HG03565 (cell line): Measurements from ENCODE around the gene CAPG.

Experiments
- ATAC-seq: cut with Tn5 transposase; IDR thresholded peaks from one replicate; pipeline ENCODE4 v1.9.1; 2021; ENCODE audit warnings: mild to moderate bottlenecking, moderate library complexity; ENCODE audit not compliant: unreplicated experiment

The CAPG gene

DNA sequence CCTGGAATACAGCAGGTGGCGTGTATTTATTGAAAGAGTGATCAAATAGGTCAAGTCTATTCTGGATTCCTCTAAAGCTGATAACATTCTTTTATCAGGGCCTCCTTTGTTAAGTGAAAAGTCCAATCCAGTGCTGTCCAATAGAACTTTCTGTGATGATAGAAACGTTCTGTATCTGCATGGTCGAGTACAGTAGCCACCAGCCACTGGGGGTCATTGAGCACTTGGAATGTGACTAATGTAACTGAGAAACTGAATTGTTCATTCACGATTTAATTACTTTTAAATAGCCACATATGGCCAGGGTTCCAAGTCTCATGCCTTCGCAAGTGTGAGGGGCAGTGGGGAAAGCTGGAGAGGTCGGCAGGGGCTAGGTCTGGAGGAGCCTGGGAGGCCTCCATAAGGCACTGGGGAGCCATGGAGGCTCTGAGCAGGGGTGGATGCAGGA, 28.9 kb upstream of the CAPG start:
- no peak for ATAC-seq

DNA sequence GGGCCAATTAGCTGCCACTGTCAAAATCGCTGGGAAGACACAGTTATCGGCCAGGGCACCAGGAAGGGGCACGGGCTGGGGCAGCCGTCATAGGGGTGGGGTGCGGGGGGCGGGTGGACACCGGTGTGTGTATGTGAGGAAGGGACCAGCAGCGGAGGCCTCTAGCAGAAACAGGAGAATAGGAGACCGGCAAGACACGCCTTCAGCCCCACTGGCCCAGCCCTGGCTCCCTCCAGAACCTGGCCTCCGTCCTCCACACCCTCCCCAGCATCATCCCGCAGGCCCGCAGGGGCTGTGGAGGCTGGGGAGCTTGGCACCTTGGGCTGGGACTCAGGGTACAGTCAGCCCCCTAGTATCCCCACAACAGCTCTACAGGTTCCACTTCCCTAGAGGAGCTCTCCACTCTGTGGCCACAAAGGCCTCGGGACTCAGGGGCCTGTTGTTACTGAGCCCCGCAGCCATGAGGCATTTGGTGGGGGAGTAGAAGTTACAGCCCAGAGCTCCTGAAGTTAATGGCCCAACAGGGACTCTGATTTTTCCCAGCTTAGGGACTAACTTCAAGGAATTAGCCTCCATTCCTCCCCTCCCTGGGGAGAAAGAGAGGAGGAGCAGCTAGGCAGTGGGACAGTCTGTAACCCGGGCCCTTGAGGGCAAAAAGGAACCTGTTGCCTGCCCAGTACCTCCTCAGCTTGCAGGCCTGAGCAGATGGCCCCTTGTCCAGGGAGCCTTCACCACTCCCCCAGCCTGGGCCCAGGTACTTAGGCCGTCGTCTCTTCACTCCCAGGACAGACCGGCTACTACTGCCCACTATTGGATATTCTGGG, 28.2 kb upstream of the CAPG start:
- ATAC-seq: no peak

DNA sequence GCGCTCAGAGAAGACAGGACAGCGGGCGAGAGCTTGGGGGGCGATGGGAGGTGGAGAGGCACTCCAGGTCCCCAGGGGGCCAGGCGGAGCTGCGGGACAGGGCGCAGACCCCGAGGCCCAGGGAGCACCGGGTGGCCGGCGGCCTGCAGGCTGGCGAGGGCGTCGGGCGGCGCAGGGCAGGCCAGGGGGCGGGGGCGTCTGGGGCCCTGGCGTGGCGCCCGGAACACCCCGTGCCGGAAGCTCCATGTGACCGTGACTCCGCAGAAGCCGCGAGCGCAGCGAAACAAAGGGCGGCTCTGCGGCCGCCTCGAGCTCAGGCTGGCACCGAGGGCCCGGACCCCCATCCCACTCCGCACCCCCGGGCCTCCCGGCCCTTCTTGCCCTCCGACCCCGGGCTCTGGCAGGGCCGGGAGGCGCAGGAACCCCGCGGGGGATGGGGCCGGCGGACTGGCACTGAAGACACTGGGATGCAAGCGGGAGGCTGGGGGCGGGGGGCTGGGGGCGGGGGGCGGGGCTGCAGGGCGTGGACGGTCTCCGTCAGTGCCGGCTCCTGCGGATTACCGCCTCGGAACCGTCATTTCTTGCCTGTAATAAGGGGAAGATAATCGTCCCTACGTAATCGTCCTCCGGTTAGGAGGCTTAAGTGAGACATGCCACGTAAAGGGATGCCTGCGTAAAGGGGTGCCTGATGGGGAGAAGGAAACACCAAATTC, 27.5 kb upstream of the CAPG start:
- peak; percentile 66 for ATAC-seq

DNA sequence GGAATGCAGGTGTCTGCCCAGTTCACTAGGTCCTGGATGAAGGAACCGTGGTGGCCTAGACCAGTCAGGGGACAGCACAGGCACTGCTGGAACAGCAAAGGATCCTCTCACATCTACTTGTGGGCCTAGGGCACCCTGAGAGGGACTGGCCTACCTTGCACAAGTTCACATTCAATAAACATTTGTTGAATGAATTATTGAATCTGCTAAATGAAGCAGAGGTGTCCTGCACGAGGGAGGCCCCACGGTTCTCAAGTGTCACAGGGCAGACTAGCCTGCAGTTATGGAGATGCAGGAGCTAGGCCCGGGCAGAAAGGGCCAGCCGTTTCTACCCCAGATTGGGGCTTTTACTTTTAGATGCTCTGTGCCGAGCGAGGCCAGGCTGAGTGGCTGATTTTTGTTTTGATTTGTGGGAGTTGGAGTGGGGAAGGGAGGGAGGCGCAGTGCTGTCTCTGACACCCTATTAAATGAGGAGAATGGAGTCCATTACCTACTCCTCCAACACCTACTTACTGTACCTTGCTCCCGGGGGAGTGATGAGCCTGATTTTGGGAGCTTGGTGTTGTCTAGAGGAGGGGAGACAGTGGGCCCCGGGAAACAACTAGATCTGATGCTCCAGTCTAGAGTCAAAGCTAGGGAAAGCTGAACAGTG, 26.8 kb upstream of the CAPG start:
- no peak for ATAC-seq

DNA sequence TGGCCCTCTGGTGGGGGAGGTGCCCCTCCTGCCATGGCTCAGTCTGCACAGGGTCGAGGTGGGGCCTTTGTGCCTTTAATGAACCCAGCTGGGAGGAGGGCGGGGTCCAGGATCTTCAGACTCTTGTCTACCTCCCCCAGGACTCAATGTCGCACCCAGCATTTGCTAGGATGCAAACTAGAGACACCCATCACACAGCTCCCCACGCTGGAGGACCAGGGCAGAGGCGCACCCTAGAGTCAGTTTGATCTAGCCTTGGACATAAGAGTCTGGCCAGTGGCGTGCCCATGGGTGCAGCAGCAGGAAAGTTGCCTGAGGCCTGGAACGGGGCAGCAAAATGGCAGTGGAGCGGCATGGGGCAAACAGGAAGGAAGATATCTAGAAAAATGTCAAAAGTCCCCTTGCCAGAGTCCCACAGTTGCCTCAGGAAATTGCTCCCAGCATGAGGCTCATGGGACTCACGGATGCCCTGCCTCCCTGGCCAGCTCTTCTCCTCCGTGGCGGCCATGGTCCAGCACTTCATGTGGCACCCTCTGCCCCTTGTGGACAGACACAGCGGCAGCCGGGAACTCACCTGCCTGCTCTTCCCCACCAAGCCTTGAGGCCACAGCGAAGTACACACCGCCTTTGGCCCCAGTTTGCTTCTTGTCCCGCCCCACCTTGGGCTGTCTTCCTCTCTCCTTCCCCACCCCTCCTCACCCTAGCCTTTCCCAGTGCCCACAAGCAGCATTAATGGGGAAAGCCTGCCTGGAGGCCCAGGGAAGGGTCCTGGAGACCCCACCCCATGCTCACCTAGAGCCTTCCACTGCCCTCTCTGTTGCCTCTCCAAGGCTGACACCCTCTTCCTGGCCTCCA, 26.0 kb upstream of the CAPG start:
- ATAC-seq: no peak

DNA sequence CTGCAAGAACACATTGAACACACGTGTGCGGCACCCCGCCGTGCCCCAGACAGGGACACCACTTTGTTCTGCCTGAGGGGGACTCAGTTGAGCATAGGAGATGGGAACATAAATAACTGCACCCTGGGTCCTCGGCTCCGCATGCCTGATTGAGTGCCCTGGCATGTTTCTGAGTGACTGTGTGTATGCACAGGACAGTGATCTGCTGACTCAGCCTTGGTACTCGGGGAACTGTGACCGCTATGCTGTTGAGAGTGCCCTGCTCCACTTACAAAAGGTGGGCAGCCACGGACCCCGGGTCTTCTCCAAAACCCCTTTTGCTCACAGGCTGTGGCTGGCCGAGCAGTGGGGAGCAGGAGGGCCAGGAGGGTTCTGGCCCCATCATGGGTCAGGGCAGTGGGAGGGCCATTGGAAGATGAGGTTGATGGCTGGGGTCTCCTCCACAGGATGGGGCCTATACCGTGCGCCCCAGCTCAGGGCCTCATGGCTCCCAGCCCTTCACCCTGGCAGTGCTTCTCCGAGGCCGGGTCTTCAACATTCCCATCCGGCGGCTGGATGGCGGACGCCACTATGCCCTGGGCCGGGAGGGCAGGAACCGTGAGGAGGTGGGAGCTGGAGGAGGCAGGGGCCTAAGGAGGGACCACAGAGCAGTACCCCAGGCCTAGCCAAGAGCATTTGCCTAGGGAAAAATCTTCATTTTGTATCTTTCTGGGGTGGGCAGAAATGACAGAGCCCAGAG, 25.2 kb upstream of the CAPG start:
- no peak for ATAC-seq

DNA sequence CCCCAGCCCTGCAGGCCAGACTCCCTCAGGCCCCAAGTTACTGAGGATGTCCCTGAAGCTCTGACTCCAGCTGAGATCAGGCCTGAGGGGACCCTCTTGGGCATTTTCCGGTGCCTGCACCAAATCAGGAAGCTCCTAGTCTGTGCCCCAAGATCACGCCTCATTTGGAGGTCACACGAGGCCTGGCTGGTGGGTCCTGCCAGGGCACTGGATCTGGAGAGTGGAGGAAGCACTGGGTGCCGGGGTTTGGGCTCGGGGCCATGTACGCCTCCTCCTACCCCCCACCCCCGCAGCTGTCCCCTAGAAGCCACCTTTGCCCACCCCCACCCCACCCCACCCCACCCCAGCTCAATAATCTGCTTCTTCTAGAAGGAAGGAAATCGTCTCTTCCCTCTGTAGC, 24.5 kb upstream of the CAPG start:
- no peak for ATAC-seq

DNA sequence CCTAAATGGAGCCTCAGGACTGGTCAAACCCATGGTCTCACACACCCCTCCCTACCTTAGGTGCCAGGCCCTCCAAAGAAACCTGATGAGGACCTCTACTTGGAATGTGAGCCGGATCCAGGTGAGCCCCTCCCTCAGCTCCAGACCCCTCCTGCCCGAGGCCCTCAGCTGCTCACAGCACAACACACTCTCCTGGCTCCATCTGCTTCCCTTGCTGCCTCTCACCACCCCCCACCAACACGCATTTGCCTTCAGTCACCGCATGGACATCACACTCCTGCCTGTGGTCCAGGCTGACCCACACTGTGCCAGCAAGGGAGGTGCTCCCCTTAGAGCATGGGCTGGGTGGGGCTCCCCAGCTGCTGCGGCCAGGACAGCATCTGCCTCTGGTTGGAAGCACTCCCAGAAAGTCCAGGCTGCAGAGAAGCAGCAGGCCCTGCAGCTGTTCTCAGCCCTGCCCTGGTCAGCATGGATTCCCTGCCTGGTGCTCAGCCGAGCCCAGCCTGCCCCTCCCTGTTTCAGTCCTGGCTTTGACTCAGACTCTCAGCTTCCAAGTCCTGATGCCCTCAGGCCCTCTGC, 23.4 kb upstream of the CAPG start:
- no peak for ATAC-seq

DNA sequence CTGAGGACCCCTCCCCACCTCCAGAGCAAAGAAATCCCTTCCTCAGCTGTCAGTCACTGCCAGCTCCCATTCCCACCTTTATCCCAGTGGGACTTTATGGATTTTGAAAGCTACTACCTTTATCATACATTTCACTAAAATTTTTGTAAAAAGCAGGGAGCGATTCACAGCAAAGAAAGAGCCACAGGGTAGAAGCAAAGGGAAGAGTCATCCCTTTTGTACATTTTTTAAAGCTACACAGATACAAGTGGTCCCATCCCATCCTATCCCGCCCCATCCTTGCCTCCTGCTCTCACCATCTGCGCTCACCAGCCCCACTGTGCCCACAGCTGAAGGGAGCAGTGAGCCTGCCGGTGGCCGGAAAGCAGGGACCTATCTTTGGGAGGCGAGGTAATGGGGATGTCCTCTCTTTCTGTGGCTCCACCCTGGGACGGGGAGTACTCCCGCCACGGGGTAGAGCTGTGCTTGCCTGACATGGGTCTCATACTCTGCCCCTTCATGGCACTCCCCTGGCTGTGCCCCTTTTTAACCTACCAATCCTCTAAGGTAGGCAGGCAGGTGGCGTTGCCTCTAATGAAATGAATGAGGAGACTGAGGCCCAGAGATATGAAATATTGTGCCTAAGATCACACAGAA, 21.5 kb upstream of the CAPG start:
- ATAC-seq: no peak

DNA sequence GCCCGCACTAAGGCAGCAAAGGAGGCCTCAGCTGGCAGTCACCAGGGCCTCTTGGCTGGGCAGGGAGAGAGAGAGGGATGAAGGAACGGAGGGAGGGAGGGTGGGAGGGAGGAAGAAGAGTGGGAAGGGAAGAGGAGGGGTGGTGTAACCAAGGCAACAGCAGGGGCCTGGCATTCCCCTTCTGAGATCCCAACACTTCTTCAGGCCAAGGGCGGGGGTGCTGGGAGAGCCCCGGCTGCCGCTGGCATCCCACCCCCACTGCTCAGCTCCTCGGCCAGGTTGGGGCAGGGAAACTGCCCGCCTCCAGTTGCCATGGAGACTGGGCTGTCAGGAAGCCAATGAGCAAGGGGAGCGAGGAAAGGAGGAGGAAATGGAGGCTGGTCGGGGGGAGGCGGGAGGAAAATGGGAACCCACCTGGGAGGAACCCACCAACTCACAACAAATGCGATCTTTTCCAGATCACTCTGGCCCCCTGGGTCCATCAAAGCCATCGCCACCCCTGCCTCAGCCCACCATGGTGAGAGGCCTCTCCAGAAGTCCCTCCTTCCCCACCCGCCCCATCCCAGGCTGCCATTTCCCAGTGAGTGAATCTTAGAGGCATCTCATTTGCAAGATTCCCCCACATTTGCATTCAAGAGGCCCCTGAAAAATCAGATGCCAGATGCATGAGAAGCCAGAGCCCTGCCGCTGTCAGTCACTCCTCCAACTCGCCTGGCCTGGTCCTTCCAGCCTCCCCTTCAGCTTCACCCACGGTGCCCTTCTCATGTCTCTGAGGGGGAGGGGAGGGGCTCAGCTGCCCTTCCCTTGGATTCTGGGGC, 20.8 kb upstream of the CAPG start:
- ATAC-seq: no peak

DNA sequence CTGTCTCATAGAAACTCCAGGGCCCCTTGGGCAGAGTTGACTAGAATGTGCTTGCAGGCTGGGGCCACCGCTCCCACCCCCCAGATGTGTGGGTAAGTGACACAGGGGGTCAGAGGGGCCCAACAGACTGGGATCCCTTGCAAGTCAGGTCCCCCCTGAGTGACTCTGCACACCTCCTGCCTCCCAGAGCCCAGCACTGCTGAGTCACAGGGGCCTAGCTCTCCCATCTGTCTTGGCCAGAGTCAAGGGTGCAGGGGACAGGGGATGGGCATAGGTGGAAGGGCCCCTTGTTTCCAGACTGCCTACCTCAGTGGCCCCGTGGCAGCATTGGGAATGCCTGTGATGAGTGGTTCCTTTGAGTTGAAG, 19.7 kb upstream of the CAPG start:
- ATAC-seq: no peak

DNA sequence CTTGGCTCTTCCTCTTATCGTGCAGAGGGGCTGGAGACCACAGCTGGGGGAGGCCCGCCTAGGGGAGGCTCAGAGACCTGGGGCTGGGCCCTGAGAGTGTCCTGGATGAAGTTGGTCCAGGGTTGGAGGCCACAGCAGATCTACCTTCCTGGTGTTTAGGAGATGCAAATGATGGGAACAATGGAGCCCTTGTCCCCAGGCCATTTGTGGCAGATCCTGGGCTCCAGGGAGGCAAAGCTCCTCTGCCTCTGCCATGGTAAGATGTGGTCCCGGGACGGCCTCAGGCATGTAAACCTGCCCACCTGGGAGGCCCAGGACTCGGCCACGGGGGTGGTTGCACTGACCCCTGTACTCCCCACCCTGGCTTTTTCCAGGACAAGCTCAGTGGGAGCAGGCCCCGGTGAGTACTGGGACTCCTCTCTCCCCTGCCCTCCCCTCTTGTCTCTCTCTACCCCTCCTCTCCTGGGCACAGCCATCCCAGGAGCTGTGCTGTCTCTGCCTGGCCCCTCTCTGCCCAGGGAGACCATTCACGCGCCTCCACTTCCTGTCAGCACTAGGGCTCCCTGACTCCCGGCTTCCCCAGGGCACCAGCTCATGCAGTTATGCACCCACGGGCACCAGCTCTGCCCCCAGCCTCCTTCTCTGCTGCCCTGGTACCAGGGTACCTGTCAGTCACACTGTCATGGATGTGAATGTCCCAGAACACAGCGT, 19.2 kb upstream of the CAPG start:
- ATAC-seq: no peak

DNA sequence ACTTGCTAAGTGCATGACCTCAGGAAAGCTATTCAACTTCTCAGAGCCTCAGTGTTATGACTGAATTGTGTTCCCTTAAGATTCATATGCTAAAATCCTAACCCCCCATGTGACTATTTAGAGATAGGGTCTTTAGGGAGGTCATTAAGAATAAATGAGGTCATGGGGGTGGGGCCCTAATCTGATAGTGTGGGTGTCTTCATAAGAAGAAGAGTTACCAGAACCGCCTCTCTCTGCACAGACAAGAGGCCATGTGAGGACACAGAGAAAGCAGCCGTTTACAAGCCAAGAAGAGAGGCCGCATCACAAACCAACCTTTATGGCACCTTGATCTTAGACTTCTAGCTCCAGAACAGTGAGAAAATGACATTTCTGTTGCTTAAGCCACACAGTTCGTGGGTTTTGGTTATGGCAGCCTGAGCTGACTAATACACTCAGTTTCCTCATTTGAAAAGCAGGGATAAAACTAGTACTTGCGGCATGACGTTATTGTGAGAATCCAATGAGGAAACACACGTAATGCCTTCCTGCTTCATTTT, 18.2 kb upstream of the CAPG start:
- no peak for ATAC-seq

DNA sequence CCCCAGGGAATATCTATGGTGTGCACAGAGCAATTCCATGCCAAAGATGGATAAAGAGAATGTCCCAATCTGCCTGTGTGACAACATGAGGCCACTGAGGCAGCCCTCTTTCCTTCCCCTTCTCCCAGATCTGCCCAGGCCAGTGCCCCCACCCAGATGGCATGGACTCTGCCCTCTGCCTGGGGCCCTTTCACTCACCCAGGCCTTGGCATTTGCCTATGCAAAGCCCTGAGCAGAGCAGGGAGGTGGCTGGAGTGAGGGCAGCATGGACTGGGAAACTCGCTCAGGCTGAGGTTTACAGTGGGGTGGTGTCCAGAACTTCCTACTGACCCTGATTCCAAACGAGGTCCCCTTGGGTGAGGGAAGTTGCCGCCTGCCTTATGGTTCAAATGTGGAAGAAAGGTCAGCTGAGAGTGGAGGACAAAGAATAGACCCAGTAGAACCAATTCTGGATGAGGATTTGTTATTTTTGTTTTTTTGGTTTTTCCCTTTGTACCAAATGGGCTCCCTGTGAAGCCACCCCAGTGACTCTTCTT, 17.2 kb upstream of the CAPG start:
- ATAC-seq: no peak

DNA sequence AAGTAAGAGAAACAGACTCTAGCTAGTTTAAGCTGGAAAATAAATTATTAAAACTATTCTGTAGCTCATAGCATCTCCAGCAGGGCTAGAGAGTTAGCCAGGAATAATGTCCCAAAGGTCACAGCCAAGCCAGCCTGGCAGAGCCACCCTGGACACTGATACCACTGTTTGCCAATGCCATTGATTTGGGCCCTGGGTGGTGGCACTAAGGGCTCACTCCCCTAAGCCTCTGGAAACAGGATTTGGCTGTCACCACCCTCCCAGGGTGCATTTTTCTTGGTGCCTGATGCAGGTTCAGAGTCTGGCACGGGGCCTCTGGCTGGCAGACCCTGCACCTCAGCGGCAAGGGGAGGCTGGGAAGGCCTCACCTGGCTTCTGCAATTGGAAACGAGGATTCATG, 15.4 kb upstream of the CAPG start:
- no peak for ATAC-seq

DNA sequence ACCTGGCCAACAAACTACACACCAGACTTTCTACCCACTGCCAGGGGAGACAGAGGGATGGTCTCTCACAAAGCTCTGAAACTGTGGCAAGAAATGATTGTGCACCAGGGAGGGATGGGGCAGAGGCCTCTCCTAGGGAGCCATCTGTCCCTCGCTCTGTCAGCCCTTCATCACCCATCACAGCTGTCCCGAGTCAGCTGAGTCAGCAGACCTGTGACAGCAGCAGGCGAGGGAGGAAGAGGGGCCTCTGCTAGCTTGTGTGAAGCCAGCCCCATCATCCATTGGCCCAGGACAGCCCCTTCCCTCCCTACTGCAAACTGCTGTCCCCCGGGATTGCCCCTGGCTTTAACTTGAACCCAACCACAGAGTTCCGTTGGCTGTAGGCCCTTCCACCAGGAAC, 13.4 kb upstream of the CAPG start:
- ATAC-seq: no peak

DNA sequence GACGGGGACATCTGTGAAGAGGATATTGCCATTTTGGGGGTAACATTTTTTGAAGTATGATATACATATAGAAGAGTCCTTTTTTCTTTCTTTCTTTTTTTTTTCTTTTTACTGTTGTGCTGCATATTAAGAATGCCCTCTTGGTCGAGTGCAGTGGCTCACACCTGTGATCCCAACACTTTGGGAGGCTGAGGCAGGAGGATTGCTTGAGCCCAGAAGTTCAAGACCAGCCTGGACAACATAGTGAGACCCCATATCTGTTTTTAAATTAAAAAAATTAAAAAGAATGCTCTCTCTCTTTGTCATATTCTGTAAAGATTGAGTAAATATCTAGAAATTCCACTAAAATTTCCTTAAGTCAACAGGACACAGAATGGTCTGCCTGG, 11.9 kb upstream of the CAPG start:
- ATAC-seq: no peak
